HCT116 (cell line): ENCODE results near the gene DKK3.

Source experiments
- RAD21 ChIP-seq: IDR thresholded peaks from 2 replicates; pipeline ENCODE4 v1.6.1; 2012; ENCODE audit warnings: low read depth, mild to moderate bottlenecking
- REST ChIP-seq: IDR thresholded peaks from 2 replicates; pipeline ENCODE4 v1.6.1; 2012; ENCODE audit warnings: low read depth
- SP1 ChIP-seq: IDR thresholded peaks from 2 replicates; pipeline ENCODE4 v1.6.1; 2012; ENCODE audit warnings: low read depth
- TF ChIP-seq, protein P1 (sequence below), 3 experiments: fragments of 200-600 bp in 1 of 3; sonication (generic) in 1 of 3; IDR thresholded peaks in 2 of 3; conservative IDR thresholded peaks in 1 of 3; 2 replicates each; pipeline ENCODE4 v1.5.1; 2012 to 2017; ENCODE audit warnings: low read depth in 2 of 3, low read length in 2 of 3, antibody characterized with exemption in 1 of 3, borderline replicate concordance in 1 of 3, control low read depth in 1 of 3, mild to moderate bottlenecking in 1 of 3, mixed read lengths in 1 of 3, mixed run types in 1 of 3, moderate library complexity in 1 of 3; ENCODE audit not compliant: insufficient read depth in 1 of 3

- no peak for TF ChIP-seq REST
- TF ChIP-seq, protein P1, sequence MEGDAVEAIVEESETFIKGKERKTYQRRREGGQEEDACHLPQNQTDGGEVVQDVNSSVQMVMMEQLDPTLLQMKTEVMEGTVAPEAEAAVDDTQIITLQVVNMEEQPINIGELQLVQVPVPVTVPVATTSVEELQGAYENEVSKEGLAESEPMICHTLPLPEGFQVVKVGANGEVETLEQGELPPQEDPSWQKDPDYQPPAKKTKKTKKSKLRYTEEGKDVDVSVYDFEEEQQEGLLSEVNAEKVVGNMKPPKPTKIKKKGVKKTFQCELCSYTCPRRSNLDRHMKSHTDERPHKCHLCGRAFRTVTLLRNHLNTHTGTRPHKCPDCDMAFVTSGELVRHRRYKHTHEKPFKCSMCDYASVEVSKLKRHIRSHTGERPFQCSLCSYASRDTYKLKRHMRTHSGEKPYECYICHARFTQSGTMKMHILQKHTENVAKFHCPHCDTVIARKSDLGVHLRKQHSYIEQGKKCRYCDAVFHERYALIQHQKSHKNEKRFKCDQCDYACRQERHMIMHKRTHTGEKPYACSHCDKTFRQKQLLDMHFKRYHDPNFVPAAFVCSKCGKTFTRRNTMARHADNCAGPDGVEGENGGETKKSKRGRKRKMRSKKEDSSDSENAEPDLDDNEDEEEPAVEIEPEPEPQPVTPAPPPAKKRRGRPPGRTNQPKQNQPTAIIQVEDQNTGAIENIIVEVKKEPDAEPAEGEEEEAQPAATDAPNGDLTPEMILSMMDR (IDR thresholded peaks at IDR 0.05 in 2 of 3, conservative IDR thresholded peaks at IDR 0.05 in 1 of 3; ENCODE audit: borderline replicate concordance in 1 of 3, insufficient read depth in 1 of 3, low read depth in 2 of 3, low read length in 2 of 3), result no peak
- no peak for TF ChIP-seq SP1
- TF ChIP-seq RAD21, result no peak
These were observed 27.6 kb downstream of the DKK3 start for GRCh38 chr11:11980841-11981308.
